Motor neuron (in vitro differentiated cells): ENCODE results near the gene FAM114A2. TPM values are rescaled to one million over a fixed set of nuclear protein-coding genes. Genes with fewer than 3 reads are reported as not detected.
A peak's percentile ranks its signal among the peaks of the same experiment; 100 is the strongest.

Experiments
- ATAC-seq, 8 experiments: fragments of 200-7000 bp; cut with Tn5 transposase; replicated peaks in 6 of 8; 2 replicates each; pipeline ENCODE4 v1.8.0; 2021; ENCODE audit warnings: mild to moderate bottlenecking in 8 of 8, moderate library complexity in 8 of 8
- H3K27ac ChIP-seq, 2 donors: fragments of 250-450 bp; sonication (Bioruptor Pico); 2 replicates each; pipeline ENCODE4 v1.9.0; 2021; ENCODE audit warnings: antibody characterized with exemption in 2 of 2, mild to moderate bottlenecking in 2 of 2, moderate library complexity in 1 of 2
- H3K4me1 ChIP-seq, 2 donors: fragments of 250-450 bp; sonication (Bioruptor Pico); replicated peaks in 1 of 2; 2 replicates each; pipeline ENCODE4 v1.6.1; 2021; ENCODE audit warnings: antibody characterized with exemption in 2 of 2, mild to moderate bottlenecking in 2 of 2, moderate library complexity in 1 of 2
- H3K4me3 ChIP-seq, 5 donors: fragments of 250-450 bp; sonication (Bioruptor Pico); 2 replicates each; pipeline ENCODE4 v1.9.0; 2021; ENCODE audit warnings: antibody characterized with exemption in 5 of 5, mild to moderate bottlenecking in 5 of 5, moderate library complexity in 4 of 5
- WGBS, 10 experiments: fragments of 450-650 bp; shearing (Covaris generic); methylation state at CpG; one replicate each; pipeline ENCODE4 v1.0.0; 2022; 5-methylcytosine and 5-hydroxymethylcytosine counted together
- in situ Hi-C, 9 experiments: fragments of 400-800 bp; cut with MboI; loops; one replicate each; pipeline ENCODE4 v1.15.0; 2021; ENCODE audit warnings: low sequenced_read_pairs in 9 of 9, low pct_unique_long_range_greater_than_20kb in 2 of 9; ENCODE audit not compliant: unreplicated experiment in 9 of 9
- total RNA-seq, 8 experiments: library from RNA; unstranded; fragments of 300-600 nt; gene quantifications; 2 replicates each; pipeline versions ENCODE4 v1.2.3 to v1.2.4, GENCODE V29; 2022

FAM114A2 gene
- total RNA-seq, 8 experiments from 2014 or later, result 14.1 to 29.9 (median 20.1) TPM

- no peak overlapping the region for H3K27ac ChIP-seq
- in situ Hi-C loops, result no loop called here
- H3K4me1 ChIP-seq, result no peaks in the 10 kb centered on the region
- no peak overlapping the region for H3K4me3 ChIP-seq
- ATAC-seq, result peak in 3 of 8 experiments; percentile 47 to 93 (median 80)
- 39 to 100% (median 64%) methylated on average over 2 to 4 of the region's 4 CpGs; no CpG with 5 or more reads in 2 of the 10 experiments for WGBS, 10 experiments
Observed at GRCh38 chr5:154002093-154002492, 36.6 kb downstream of the FAM114A2 start.

DNA sequence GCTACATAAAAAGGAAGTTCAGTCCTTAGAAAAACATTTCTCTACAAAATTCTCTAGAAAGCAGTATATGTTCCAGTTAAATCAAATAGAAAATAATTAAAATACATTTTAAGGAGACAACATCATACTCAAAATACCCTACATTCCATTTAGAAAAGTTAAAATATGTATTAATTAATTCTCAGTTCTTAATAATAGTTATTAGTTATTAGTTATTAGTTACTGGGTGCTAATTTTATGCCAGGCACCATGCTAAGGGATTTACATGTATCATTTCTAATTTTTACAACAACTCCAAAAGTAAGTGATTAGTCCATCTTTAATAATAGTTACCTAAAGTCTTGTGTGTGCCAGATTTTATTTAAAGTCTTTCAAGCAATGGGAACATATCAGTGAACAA, 38.0 kb downstream of the FAM114A2 start:
- no peak for ATAC-seq
- no peaks in the 10 kb centered on the region for H3K4me1 ChIP-seq
- in situ Hi-C loops, result no loop called here
- H3K4me3 ChIP-seq, result no peak overlapping the region
- H3K27ac ChIP-seq, result no peak overlapping the region

DNA sequence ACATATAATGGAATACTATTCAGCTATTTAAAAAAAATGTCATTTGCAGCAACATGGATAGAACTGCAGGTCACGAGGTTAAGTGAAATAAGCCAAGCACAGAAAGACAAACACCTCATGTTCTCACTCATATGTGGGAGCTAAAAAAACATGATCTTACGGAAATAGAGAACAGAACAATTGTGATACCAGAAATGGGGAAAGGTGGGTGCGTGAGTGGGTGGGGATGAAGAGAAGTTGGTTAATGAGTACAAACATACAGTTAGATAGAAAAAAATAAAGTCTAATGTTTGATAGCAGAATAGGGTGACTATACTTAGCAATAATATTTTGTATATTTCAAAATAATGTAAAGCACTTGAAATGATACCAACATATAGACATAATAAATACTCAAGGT, 38.7 kb downstream of the FAM114A2 start:
- Histone ChIP-seq H3K4me3 (no peak overlapping the region), H3K27ac (no peak overlapping the region), H3K4me1 (no peaks in the 10 kb centered on the region)
- in situ Hi-C loops, result loop anchor here in 1 of 9 experiments (25.0 kb wide), 1 partner anchor 637 kb away; no protein-coding TSS in a partner anchor
- no peak for ATAC-seq
- WGBS, 10 experiments, result 91 to 100% (median 93%) methylated on average over 1 to 3 of the region's 3 CpGs; no CpG with 5 or more reads in 1 of the 10 experiments

- ATAC-seq, result no peak
- H3K27ac ChIP-seq, result no peak overlapping the region
- no peak overlapping the region for H3K4me3 ChIP-seq
- WGBS, 10 experiments, result 92 to 100% (median 100%) methylated on average over 1 of the region's 1 CpG
- in situ Hi-C loops, result loop anchor here in 1 of 9 experiments (25.0 kb wide), 1 partner anchor 639 kb away; no protein-coding TSS in a partner anchor
- no peaks in the 10 kb centered on the region for H3K4me1 ChIP-seq
Observed at GRCh38 chr5:153998768-153999167, 39.9 kb downstream of the FAM114A2 start.

DNA sequence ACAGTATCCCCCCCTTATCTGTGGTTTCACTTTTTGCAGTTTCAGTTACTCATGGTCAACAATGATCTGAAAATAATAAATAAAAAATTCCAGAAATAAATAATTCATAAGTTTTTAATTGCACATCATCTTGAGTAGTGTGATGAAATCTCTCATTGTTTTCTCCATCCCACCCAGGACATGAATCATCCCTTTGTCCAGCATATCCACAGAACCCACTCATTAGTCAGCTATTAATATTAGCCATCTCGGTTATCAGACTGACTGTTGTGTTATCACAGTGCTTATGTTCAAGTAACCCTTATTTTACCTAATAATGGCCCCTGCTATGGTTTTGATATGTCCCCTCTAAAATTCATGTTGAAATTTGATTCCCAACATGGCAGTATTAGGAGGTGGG, 40.7 kb downstream of the FAM114A2 start:
- 43 to 100% (median 100%) methylated on average over 1 of the region's 1 CpG; no CpG with 5 or more reads in 4 of the 10 experiments for WGBS, 10 experiments
- peak in 1 of 8 experiments; percentile 20 for ATAC-seq
- Histone ChIP-seq H3K4me1 (no peaks in the 10 kb centered on the region), H3K4me3 (no peak overlapping the region), H3K27ac (no peak overlapping the region)
- in situ Hi-C loops, result loop anchor here in 1 of 9 experiments (25.0 kb wide), 1 partner anchor 639 kb away; no protein-coding TSS in a partner anchor

DNA sequence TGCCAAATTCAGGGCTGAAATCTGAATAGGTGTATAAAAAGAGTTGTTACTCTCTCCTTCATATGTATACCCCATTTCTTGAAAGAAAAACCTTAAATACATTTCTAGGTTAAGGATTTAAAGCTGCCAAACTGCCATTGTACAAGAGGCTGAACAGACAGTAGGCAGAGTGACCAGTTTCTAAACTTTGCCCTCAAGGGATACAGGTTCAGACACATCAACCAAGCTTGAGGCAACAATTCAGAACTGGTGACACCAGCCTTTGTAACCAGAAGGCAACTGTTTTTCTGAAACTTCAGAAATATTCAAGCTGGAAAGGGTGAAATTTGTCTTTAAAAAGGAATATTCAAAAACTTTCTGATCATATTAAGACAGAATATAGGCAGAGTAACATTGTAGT, 47.5 kb downstream of the FAM114A2 start:
- H3K27ac ChIP-seq, result no peak overlapping the region
- no peak for ATAC-seq
- no peak overlapping the region for H3K4me3 ChIP-seq
- in situ Hi-C loops, result loop anchor here in 1 of 9 experiments (25.0 kb wide), 1 partner anchor 646 kb away; no protein-coding TSS in a partner anchor
- no peaks in the 10 kb centered on the region for H3K4me1 ChIP-seq

DNA sequence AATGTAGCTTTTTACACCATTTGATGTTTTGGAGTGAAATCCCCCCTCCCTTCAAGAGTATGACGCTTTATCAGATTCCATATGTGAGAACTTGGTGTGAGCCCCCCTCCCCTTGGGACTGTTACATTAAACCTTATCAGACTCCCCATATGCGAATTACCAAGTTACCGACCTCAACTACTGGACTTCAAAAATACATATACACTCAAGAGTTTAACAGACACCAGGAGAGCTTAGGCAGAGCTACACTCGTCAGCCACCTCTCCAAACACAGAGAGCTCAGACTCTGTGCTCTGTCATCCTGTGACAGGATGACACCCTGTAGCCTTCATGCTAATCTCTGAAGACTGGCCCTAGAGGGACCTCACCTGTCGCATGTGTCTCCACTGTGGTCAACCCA, 50.2 kb downstream of the FAM114A2 start:
- Histone ChIP-seq H3K27ac (no peak overlapping the region), H3K4me3 (no peak overlapping the region), H3K4me1 (no peaks in the 10 kb centered on the region)
- no peak for ATAC-seq
- 60 to 100% (median 89%) methylated on average over 2 to 5 of the region's 5 CpGs; no CpG with 5 or more reads in 1 of the 10 experiments for WGBS, 10 experiments
- in situ Hi-C loops, result loop anchor here in 1 of 9 experiments (25.0 kb wide), 1 partner anchor 649 kb away; no protein-coding TSS in a partner anchor

GRCh38 chr5:153987301-153987700, 51.4 kb downstream of the FAM114A2 start:
- no peak overlapping the region for H3K27ac ChIP-seq
- no peak overlapping the region for H3K4me3 ChIP-seq
- no peaks in the 10 kb centered on the region for H3K4me1 ChIP-seq
- no peak for ATAC-seq
- WGBS, 10 experiments, result 44 to 100% (median 78%) methylated on average over 1 to 2 of the region's 2 CpGs; no CpG with 5 or more reads in 3 of the 10 experiments
- in situ Hi-C loops, result loop anchor here in 1 of 9 experiments (25.0 kb wide), 1 partner anchor 650 kb away; no protein-coding TSS in a partner anchor

GRCh38 chr5:153985498-153985897, 53.2 kb downstream of the FAM114A2 start:
- in situ Hi-C loops, result loop anchor here in 1 of 9 experiments (25.0 kb wide), 1 partner anchor 652 kb away; no protein-coding TSS in a partner anchor
- H3K4me3 ChIP-seq, result no peak overlapping the region
- H3K4me1 ChIP-seq, result no peaks in the 10 kb centered on the region
- ATAC-seq, result no peak
- no peak overlapping the region for H3K27ac ChIP-seq
- 0 to 100% (median 54%) methylated on average over 1 to 3 of the region's 3 CpGs; no CpG with 5 or more reads in 4 of the 10 experiments for WGBS, 10 experiments

- ATAC-seq, result no peak
- in situ Hi-C loops, result loop anchor here in 1 of 9 experiments (25.0 kb wide), 1 partner anchor 653 kb away; no protein-coding TSS in a partner anchor
- 13 to 100% (median 69%) methylated on average over 1 of the region's 1 CpG; no CpG with 5 or more reads in 6 of the 10 experiments for WGBS, 10 experiments
- H3K4me3 ChIP-seq, result no peak overlapping the region
- no peak overlapping the region for H3K27ac ChIP-seq
- H3K4me1 ChIP-seq, result no peaks in the 10 kb centered on the region
Observed at GRCh38 chr5:153983885-153984284, 54.8 kb downstream of the FAM114A2 start.

- ATAC-seq, result peak in 6 of 8 experiments; percentile 26 to 91 (median 43)
- no peaks in the 10 kb centered on the region for H3K4me1 ChIP-seq
- WGBS, 10 experiments, result 44 to 88% (median 67%) methylated on average over 1 to 4 of the region's 4 CpGs; no CpG with 5 or more reads in 3 of the 10 experiments
- H3K4me3 ChIP-seq, result no peak overlapping the region
- H3K27ac ChIP-seq, result no peak overlapping the region
- in situ Hi-C loops, result loop anchor here in 1 of 9 experiments (25.0 kb wide), 1 partner anchor 655 kb away; no protein-coding TSS in a partner anchor
Observed at GRCh38 chr5:153981905-153982605, 56.7 kb downstream of the FAM114A2 start.

GRCh38 chr5:153979028-153979783, 59.5 kb downstream of the FAM114A2 start:
- H3K4me3 ChIP-seq, result no peak overlapping the region
- no peak for ATAC-seq
- in situ Hi-C loops, result loop anchor here in 1 of 9 experiments (25.0 kb wide), 1 partner anchor 658 kb away; no protein-coding TSS in a partner anchor
- no peaks in the 10 kb centered on the region for H3K4me1 ChIP-seq
- 40 to 95% (median 67%) methylated on average over 2 to 4 of the region's 4 CpGs; no CpG with 5 or more reads in 1 of the 10 experiments for WGBS, 10 experiments
- H3K27ac ChIP-seq, result no peak overlapping the region

GRCh38 chr5:153974813-153975163, 63.9 kb downstream of the FAM114A2 start:
- no peak overlapping the region for H3K4me3 ChIP-seq
- in situ Hi-C loops, result loop anchor here in 6 of 9 experiments (25.0 kb wide), 7 partner anchors 162 to 1437 kb away; partner anchors contain the start of gene GRIA1 (in 1 of the 6)
- H3K4me1 ChIP-seq, result peaks cover 0 to 1% of the 10 kb centered on the region in 2 donors
- H3K27ac ChIP-seq, result no peak overlapping the region
- ATAC-seq, result peak in 7 of 8 experiments; percentile 4 to 47 (median 22)
